Activated CD8-positive, alpha-beta memory T cell treated with anti-CD3 and anti-CD28 coated beads, Interleukin-2, amount 10 ng/mL, durations not matched to agents 7 days and 5 days (primary cell): ENCODE measurements around the gene EPHB1. TPM values are rescaled to one million over a fixed set of nuclear protein-coding genes. Genes with fewer than 3 reads are reported as not detected.

ENCODE experiments used
- ATAC-seq: fragments of 150-1000 bp; cut with Tn5 transposase; one replicate; pipeline ENCODE4 v1.10.0; 2021; ENCODE audit warnings: moderate library complexity
- CTCF ChIA-PET: fragments of 350-600 bp; sonication (Branson Sonifier 250); formaldehyde crosslinking; loops from one replicate; lab custom pipeline; 2021; ENCODE audit warnings: antibody characterized with exemption; lab: Charles Lee
- DNase-seq: peaks from one replicate; pipeline ENCODE4 v3.0.0-alpha.2; 2020
- H3K27ac Mint-ChIP-seq: one replicate; pipeline ENCODE4 v1.8.0; 2021; ENCODE audit warnings: mild to moderate bottlenecking, mixed read lengths
- H3K27me3 Mint-ChIP-seq: one replicate; pipeline ENCODE4 v1.8.0; 2021; ENCODE audit warnings: mixed read lengths
- H3K36me3 Mint-ChIP-seq: one replicate; pipeline ENCODE4 v1.8.0; 2021; ENCODE audit warnings: mild to moderate bottlenecking, mixed read lengths
- H3K4me1 Mint-ChIP-seq: one replicate; pipeline ENCODE4 v1.8.0; 2021; ENCODE audit warnings: mixed read lengths
- H3K4me3 Mint-ChIP-seq: one replicate; pipeline ENCODE4 v1.8.0; 2021; ENCODE audit warnings: mild to moderate bottlenecking, moderate library complexity, mixed read lengths
- H3K9me3 Mint-ChIP-seq: one replicate; pipeline ENCODE4 v1.8.0; 2022; ENCODE audit warnings: low read depth, mixed read lengths
- total RNA-seq, 2 experiments: library from RNA; stranded (reverse); gene quantifications; one replicate each; pipeline ENCODE4 v1.2.3, GENCODE V29; 2021

Gene EPHB1
- total RNA-seq, 2 experiments from 2014 or later = 0.35 to 2.2 TPM

- H3K36me3 Mint-ChIP-seq = no peaks in the 10 kb centered on the region
- CTCF ChIA-PET = no interaction called here
- no peaks in the 10 kb centered on the region for H3K4me1 Mint-ChIP-seq
- H3K9me3 Mint-ChIP-seq = peaks cover 3% of the 10 kb centered on the region
- no peaks in the 10 kb centered on the region for H3K27me3 Mint-ChIP-seq
- DNase-seq (no peak), ATAC-seq (no peak)
- no peak overlapping the region for H3K27ac Mint-ChIP-seq
- no peak overlapping the region for H3K4me3 Mint-ChIP-seq
Measured at GRCh38 chr3:135072431-135072830, 277.4 kb downstream of the EPHB1 start.

- no peaks in the 10 kb centered on the region for H3K36me3 Mint-ChIP-seq
- H3K27ac Mint-ChIP-seq = no peak overlapping the region
- peaks cover 3% of the 10 kb centered on the region for H3K9me3 Mint-ChIP-seq
- no peaks in the 10 kb centered on the region for H3K4me1 Mint-ChIP-seq
- DNase-seq (no peak), ATAC-seq (no peak)
- H3K4me3 Mint-ChIP-seq = no peak overlapping the region
- CTCF ChIA-PET = no interaction called here
- H3K27me3 Mint-ChIP-seq = no peaks in the 10 kb centered on the region
Measured at GRCh38 chr3:135075157-135075556, 280.1 kb downstream of the EPHB1 start.

DNA sequence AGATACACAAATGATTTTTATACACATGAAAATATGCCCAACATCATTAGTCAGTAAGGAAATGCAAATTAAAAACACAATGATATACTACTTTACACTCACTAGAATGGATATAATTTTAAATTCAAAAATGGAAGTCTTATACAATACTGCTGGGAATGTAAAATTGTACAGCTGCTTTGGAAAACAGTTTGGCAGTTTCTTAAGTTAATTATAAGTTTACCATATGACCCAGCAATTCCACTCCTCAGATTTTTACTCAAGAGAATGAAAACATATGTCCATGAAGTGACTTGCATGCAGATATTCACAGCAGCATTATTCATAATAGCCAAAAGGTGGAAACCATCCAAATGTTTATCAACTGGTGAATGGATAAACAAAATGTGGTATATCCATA lies 281.3 kb downstream of the EPHB1 start:
- Mint-ChIP-seq H3K4me3 (no peak overlapping the region), H3K36me3 (no peaks in the 10 kb centered on the region), H3K27ac (no peak overlapping the region), H3K27me3 (no peaks in the 10 kb centered on the region), H3K9me3 (peaks cover 3% of the 10 kb centered on the region), H3K4me1 (no peaks in the 10 kb centered on the region)
- DNase-seq = no peak
- ATAC-seq = no peak
- CTCF ChIA-PET = no interaction called here

DNA sequence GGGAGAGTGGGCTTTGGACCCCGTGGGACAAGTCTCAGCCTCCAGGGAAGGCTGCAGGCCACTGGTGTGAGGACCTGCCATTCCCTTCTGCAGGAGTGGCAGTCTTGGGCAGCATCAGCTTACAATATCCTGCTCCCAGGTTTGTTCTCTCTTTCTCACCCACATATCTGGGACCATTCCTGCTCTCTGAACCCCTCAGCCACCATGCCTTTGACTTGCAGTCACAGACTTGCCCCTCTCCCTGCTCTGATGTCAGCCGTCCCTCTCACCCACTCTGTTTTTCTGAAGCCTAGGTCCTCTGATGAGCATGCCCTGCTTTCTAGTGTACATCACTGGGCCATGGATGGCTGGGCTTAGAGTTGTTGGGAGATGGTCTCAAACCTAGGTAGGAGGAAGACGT lies 282.1 kb downstream of the EPHB1 start:
- no peaks in the 10 kb centered on the region for H3K36me3 Mint-ChIP-seq
- no peak overlapping the region for H3K27ac Mint-ChIP-seq
- H3K4me1 Mint-ChIP-seq = no peaks in the 10 kb centered on the region
- no peak overlapping the region for H3K4me3 Mint-ChIP-seq
- H3K27me3 Mint-ChIP-seq = no peaks in the 10 kb centered on the region
- no peak for DNase-seq
- H3K9me3 Mint-ChIP-seq = peaks cover 3% of the 10 kb centered on the region
- CTCF ChIA-PET = no interaction called here
- ATAC-seq = no peak

DNA sequence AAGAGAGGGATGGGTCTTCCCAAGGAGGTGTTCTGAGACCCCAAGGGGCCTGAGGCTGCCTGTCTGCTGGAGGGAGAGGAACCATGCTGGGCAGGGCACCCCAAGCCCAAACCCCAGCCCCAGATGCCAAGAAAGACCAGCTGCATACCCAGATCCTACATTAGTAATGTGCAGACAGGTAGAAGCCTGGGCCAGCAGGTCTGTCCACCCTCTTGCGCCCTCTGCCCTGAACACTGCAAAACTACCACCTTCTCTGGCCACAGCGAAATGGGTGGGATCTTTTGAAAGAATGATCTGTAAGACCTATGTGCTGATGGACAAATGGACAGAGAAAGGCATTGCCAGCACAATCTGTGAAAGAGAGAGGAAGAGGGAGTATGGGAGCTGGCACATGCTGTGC lies 283.2 kb downstream of the EPHB1 start:
- Mint-ChIP-seq H3K27me3 (no peaks in the 10 kb centered on the region), H3K4me1 (no peaks in the 10 kb centered on the region), H3K9me3 (no peaks in the 10 kb centered on the region), H3K4me3 (no peak overlapping the region), H3K36me3 (no peaks in the 10 kb centered on the region), H3K27ac (no peak overlapping the region)
- ATAC-seq (no peak), DNase-seq (no peak)
- CTCF ChIA-PET = no interaction called here

GRCh38 chr3:135079095-135079494 lies 284.0 kb downstream of the EPHB1 start:
- Mint-ChIP-seq H3K4me3 (no peak overlapping the region), H3K27me3 (no peaks in the 10 kb centered on the region), H3K27ac (no peak overlapping the region), H3K9me3 (no peaks in the 10 kb centered on the region), H3K4me1 (no peaks in the 10 kb centered on the region), H3K36me3 (no peaks in the 10 kb centered on the region)
- ATAC-seq = no peak
- no peak for DNase-seq
- CTCF ChIA-PET = no interaction called here

DNA sequence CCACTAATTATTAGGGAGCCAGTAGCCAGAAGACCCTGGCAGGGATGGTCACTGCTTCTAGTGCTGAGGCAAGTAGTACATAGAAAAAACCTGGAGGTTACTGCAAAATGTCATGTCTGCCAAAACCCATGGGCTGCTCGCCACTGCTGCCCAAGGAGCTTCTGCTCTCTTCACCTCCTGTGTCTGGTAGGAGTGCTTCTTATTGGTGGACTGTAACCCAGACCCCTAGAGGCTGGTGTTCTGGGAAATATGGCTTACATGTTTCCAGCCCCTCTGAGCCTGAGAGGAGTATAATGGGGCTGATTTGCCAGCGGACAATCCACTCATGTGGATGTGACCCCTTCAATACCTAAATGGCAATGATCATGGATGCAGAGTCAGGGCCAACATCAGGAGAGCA lies 286.4 kb downstream of the EPHB1 start:
- H3K9me3 Mint-ChIP-seq = no peaks in the 10 kb centered on the region
- CTCF ChIA-PET = no interaction called here
- ATAC-seq (no peak), DNase-seq (no peak)
- no peak overlapping the region for H3K27ac Mint-ChIP-seq
- no peaks in the 10 kb centered on the region for H3K27me3 Mint-ChIP-seq
- H3K4me3 Mint-ChIP-seq = no peak overlapping the region
- no peaks in the 10 kb centered on the region for H3K36me3 Mint-ChIP-seq
- H3K4me1 Mint-ChIP-seq = no peaks in the 10 kb centered on the region

DNA sequence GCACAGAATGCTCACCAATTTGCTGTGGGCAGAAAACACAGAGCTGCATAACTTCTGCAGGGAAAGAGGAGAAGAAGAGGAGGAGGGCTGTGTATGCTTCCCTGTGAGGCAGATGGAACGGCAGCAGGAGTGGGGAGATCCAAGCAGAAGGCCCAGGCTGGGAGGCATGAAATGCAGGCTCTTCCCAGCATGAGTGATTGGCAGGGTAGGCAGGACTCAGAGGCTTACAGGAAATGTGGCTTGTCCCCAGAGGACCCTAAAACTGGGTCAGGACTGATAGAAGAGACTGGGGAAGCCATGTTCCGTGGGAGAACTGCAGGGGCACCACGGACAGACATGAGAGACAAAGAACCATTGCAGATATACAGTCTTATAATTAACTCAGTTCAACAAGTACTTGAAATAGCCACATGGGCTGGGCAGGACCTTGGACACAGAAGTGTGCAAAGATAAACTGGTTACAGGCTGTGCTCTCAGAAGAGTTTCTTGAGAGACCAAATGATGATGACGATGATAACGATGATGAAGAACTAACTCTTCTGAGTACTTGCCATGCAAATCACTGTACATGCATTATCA lies 286.9 kb downstream of the EPHB1 start:
- Mint-ChIP-seq H3K9me3 (no peaks in the 10 kb centered on the region), H3K36me3 (no peaks in the 10 kb centered on the region), H3K27ac (no peak overlapping the region), H3K4me1 (no peaks in the 10 kb centered on the region), H3K4me3 (no peak overlapping the region), H3K27me3 (no peaks in the 10 kb centered on the region)
- CTCF ChIA-PET = no interaction called here
- ATAC-seq (no peak), DNase-seq (no peak)

DNA sequence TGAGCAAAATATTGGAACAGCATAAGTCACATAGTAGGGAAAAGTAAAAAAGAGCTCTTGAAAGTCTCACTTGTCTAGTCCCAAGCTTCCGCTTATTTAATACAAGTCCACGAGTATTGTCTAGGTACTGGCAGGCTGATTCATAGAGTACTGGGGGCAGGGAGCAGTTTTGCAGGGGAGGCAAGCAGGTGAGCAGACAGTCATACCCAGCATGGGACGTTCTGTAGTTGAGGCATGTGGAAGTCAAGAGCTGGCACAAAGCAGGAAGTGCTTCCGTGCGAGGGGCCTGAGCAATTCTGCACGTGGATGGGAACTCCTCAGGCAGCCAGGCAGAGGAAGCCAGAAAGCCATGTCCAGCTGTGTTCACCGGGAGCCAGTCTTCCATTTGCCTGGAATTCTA lies 287.6 kb downstream of the EPHB1 start:
- H3K4me1 Mint-ChIP-seq = no peaks in the 10 kb centered on the region
- H3K27me3 Mint-ChIP-seq = no peaks in the 10 kb centered on the region
- ATAC-seq = no peak
- H3K9me3 Mint-ChIP-seq = no peaks in the 10 kb centered on the region
- no peak overlapping the region for H3K4me3 Mint-ChIP-seq
- DNase-seq = no peak
- CTCF ChIA-PET = no interaction called here
- H3K36me3 Mint-ChIP-seq = no peaks in the 10 kb centered on the region
- no peak overlapping the region for H3K27ac Mint-ChIP-seq

DNA sequence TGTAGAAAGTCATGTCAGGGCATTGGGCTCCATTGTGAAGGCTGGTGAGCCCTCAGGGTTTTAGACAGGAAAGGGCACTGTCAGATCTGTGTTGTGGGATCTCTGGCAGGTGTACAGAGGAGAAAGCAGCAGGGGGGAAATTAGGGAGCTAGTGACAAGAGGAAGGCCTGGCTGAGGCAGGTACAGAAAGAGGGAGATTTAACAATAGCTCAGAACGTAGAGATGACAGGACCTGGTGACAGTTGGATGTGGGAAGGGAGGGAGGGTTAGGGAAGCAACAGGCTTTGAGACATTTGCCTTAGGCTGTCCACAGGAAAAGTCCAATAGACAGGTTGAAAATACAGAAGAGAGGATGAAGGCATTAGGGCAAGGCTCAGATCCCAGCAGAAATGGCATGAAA lies 288.1 kb downstream of the EPHB1 start:
- DNase-seq (no peak), ATAC-seq (no peak)
- Mint-ChIP-seq H3K27ac (no peak overlapping the region), H3K9me3 (no peaks in the 10 kb centered on the region), H3K4me3 (no peak overlapping the region), H3K36me3 (no peaks in the 10 kb centered on the region), H3K27me3 (no peaks in the 10 kb centered on the region), H3K4me1 (no peaks in the 10 kb centered on the region)
- CTCF ChIA-PET = no interaction called here

- ATAC-seq = no peak
- CTCF ChIA-PET = no interaction called here
Measured at GRCh38 chr3:135083756-135084155, 288.7 kb downstream of the EPHB1 start.

GRCh38 chr3:135084405-135084804 lies 289.3 kb downstream of the EPHB1 start:
- no peaks in the 10 kb centered on the region for H3K36me3 Mint-ChIP-seq
- no peak for DNase-seq
- H3K4me3 Mint-ChIP-seq = no peak overlapping the region
- H3K27me3 Mint-ChIP-seq = no peaks in the 10 kb centered on the region
- no peak overlapping the region for H3K27ac Mint-ChIP-seq
- no peaks in the 10 kb centered on the region for H3K4me1 Mint-ChIP-seq
- no peak for ATAC-seq
- CTCF ChIA-PET = no interaction called here
- H3K9me3 Mint-ChIP-seq = no peaks in the 10 kb centered on the region

More at GRCh38 chr3:135083756-135084155, 288.7 kb downstream of the EPHB1 start:
- Mint-ChIP-seq H3K9me3 (no peaks in the 10 kb centered on the region), H3K27me3 (no peaks in the 10 kb centered on the region), H3K4me1 (no peaks in the 10 kb centered on the region), H3K27ac (no peak overlapping the region), H3K36me3 (no peaks in the 10 kb centered on the region), H3K4me3 (no peak overlapping the region)
- DNase-seq = no peak

GRCh38 chr3:135084976-135085375 lies 289.9 kb downstream of the EPHB1 start:
- DNase-seq = no peak
- Mint-ChIP-seq H3K27ac (no peak overlapping the region), H3K27me3 (no peaks in the 10 kb centered on the region), H3K4me3 (no peak overlapping the region), H3K9me3 (no peaks in the 10 kb centered on the region), H3K4me1 (no peaks in the 10 kb centered on the region), H3K36me3 (no peaks in the 10 kb centered on the region)
- CTCF ChIA-PET = no interaction called here
- no peak for ATAC-seq

- no peak overlapping the region for H3K4me3 Mint-ChIP-seq
- no peaks in the 10 kb centered on the region for H3K27me3 Mint-ChIP-seq
- ATAC-seq (no peak), DNase-seq (no peak)
- H3K9me3 Mint-ChIP-seq = no peaks in the 10 kb centered on the region
- H3K27ac Mint-ChIP-seq = no peak overlapping the region
- CTCF ChIA-PET = no interaction called here
- no peaks in the 10 kb centered on the region for H3K4me1 Mint-ChIP-seq
- no peaks in the 10 kb centered on the region for H3K36me3 Mint-ChIP-seq
Measured at GRCh38 chr3:135085652-135086436, 290.8 kb downstream of the EPHB1 start.
